Transverse colon (tissue), 4 donors: ENCODE measurements around the gene ALB. TPM values are rescaled to one million over a fixed set of nuclear protein-coding genes. Genes with fewer than 3 reads are reported as not detected.

Source experiments
- DNase-seq: peaks from one replicate; pipeline ENCODE4 v3.0.0-alpha.2; 2019
- H3K27ac ChIP-seq, 4 donors: fragments of 200-600 bp; sonication (generic); 2 replicates each; pipeline ENCODE4 v1.5.1; 2016 to 2018; ENCODE audit warnings: inconsistent platforms in 4 of 4
- H3K27me3 ChIP-seq: fragments of 200-600 bp; sonication (generic); 2 replicates; pipeline ENCODE4 v1.5.1; 2017; ENCODE audit warnings: inconsistent platforms
- H3K36me3 ChIP-seq, 4 donors: fragments of 200-600 bp; sonication (generic); 2 replicates each; pipeline ENCODE4 v1.5.1; 2017 to 2019; ENCODE audit warnings: inconsistent platforms in 4 of 4
- H3K4me1 ChIP-seq, 4 donors: fragments of 200-600 bp; sonication (generic); 2 replicates each; pipeline ENCODE4 v1.5.1; 2017 to 2020; ENCODE audit warnings: inconsistent platforms in 4 of 4
- H3K4me3 ChIP-seq, 4 donors: fragments of 200-600 bp; sonication (generic); 1 replicate in 1 of 4; 2 replicates in 3 of 4; pipeline versions ENCODE4 v1.5.1 to v1.6.1; 2017 to 2019; ENCODE audit warnings: inconsistent platforms in 4 of 4
- H3K9me3 ChIP-seq, 2 donors: fragments of 200-600 bp; sonication (generic); 2 replicates each; pipeline ENCODE4 v1.5.1; 2017 to 2019; ENCODE audit warnings: inconsistent platforms in 2 of 2
- CTCF ChIP-seq, 5 experiments: fragments of 200-600 bp in 3 of 5; fragments of 450-650 bp in 2 of 5; sonication (generic) in 3 of 5; IDR thresholded peaks; 1 replicate in 2 of 5; 2 replicates in 3 of 5; pipeline ENCODE4 v1.5.1; 2016 to 2017; ENCODE audit warnings: antibody characterized with exemption in 5 of 5, inconsistent platforms in 3 of 5, mild to moderate bottlenecking in 2 of 5, moderate library complexity in 1 of 5
- EP300 ChIP-seq: sonication (generic); formaldehyde crosslinking; IDR thresholded peaks from one replicate; pipeline ENCODE4 v1.6.1; 2017; ENCODE audit warnings: antibody characterized with exemption, low read depth
- POLR2A ChIP-seq: fragments of 450-650 bp; IDR thresholded peaks from one replicate; pipeline ENCODE4 v1.6.1; 2016; ENCODE audit warnings: antibody characterized with exemption, mild to moderate bottlenecking, moderate library complexity
- POLR2AphosphoS5 ChIP-seq, 3 donors: sonication (generic); formaldehyde crosslinking; IDR thresholded peaks; one replicate each; pipeline ENCODE4 v1.6.1; 2016; ENCODE audit warnings: antibody characterized with exemption in 3 of 3
- WGBS, 2 donors: methylation state at CpG; one replicate each; pipeline ENCODE4 v1.1.5; 2018; ENCODE audit warnings: low coverage in 1 of 2; 5-methylcytosine and 5-hydroxymethylcytosine counted together
- in situ Hi-C, 4 donors: fragments of 200-750 bp; cut with MboI; loops; one replicate each; pipeline versions ENCODE4 v1.15.0 to v1.15.1; 2017; ENCODE audit warnings: low sequenced_read_pairs in 3 of 4, low pct_ligation_motif_present in 1 of 4, low pct_unique_long_range_greater_than_20kb in 1 of 4
- intact Hi-C: fragments of 100-400 bp; cut with DNase I; formaldehyde crosslinking; loops from one replicate; pipeline ENCODE4 v1.15.1; 2023; ENCODE audit warnings: low total_unique reads
- total RNA-seq, 4 donors: library from RNA; depleted of rRNA; stranded (reverse); fragments of >200 nt; gene quantifications; one replicate each; pipeline ENCODE4 v1.1.0, GENCODE V29; 2016

ALB gene
- total RNA-seq, 4 donors from 2014 or later: 0.64 TPM; not detected in 3

GRCh38 chr4:73451981-73452747 is 48.1 kb downstream of the ALB start:
- Histone ChIP-seq H3K36me3 (no peaks in the 10 kb centered on the region), H3K4me1 (peaks cover 0 to 12% (median 5%) of the 10 kb centered on the region in 4 donors), H3K9me3 (no peaks in the 10 kb centered on the region), H3K27ac (no peak overlapping the region), H3K4me3 (no peak overlapping the region), H3K27me3 (no peaks in the 10 kb centered on the region)
- 71 to 94% methylated on average over 4 of the region's 4 CpGs for whole genome bisulfite sequencing, 2 donors
- in situ Hi-C loops (no loop called here), intact Hi-C loops (loop anchor here (10.0 kb wide), 1 partner anchor 1447 kb away; no protein-coding TSS in a partner anchor)
- TF ChIP-seq POLR2A (no peak), POLR2AphosphoS5 (IDR thresholded peaks at IDR 0.05) (no peak)
- no peak for DNase-seq

- peak; percentile 56 for DNase-seq
- peak in 1 of 3 donors; percentile 43 for TF ChIP-seq POLR2AphosphoS5 (IDR thresholded peaks at IDR 0.05)
- TF ChIP-seq EP300: no peak
- 29 to 49% methylated on average over 2 of the region's 2 CpGs for WGBS, 2 donors
- intact Hi-C loops: loop anchor here (10.0 kb wide), 1 partner anchor 1448 kb away; no protein-coding TSS in a partner anchor
- H3K4me1 ChIP-seq: peaks cover 0 to 12% (median 5%) of the 10 kb centered on the region in 4 donors
- H3K36me3 ChIP-seq: no peaks in the 10 kb centered on the region
- in situ Hi-C loops: no loop called here
- no peaks in the 10 kb centered on the region for H3K9me3 ChIP-seq
- H3K27ac ChIP-seq: no peak overlapping the region
- H3K27me3 ChIP-seq: no peaks in the 10 kb centered on the region
- H3K4me3 ChIP-seq: no peak overlapping the region
These were observed 49.0 kb downstream of the ALB start for GRCh38 chr4:73452953-73453700.

- Histone ChIP-seq H3K4me1 (peaks cover 0 to 12% (median 5%) of the 10 kb centered on the region in 4 donors), H3K36me3 (no peaks in the 10 kb centered on the region), H3K9me3 (no peaks in the 10 kb centered on the region), H3K4me3 (no peak overlapping the region), H3K27me3 (no peaks in the 10 kb centered on the region), H3K27ac (no peak overlapping the region)
- intact Hi-C loops: loop anchor here (10.0 kb wide), 1 partner anchor 1449 kb away; no protein-coding TSS in a partner anchor
- TF ChIP-seq POLR2AphosphoS5 (IDR thresholded peaks at IDR 0.05) (no peak), POLR2A (no peak), EP300 (no peak), CTCF (IDR thresholded peaks at IDR 0.05) (no peak)
- no peak for DNase-seq
- in situ Hi-C loops: no loop called here
These were observed 49.6 kb downstream of the ALB start for GRCh38 chr4:73453701-73454005.

GRCh38 chr4:73454920-73455319 is 50.8 kb downstream of the ALB start:
- Histone ChIP-seq H3K4me1 (peaks cover 0 to 12% (median 5%) of the 10 kb centered on the region in 4 donors), H3K27ac (no peak overlapping the region), H3K4me3 (no peak overlapping the region), H3K36me3 (no peaks in the 10 kb centered on the region), H3K27me3 (no peaks in the 10 kb centered on the region), H3K9me3 (no peaks in the 10 kb centered on the region)
- 76 to 88% methylated on average over 3 of the region's 3 CpGs for WGBS, 2 donors
- in situ Hi-C loops: no loop called here
- intact Hi-C loops: loop anchor here (10.0 kb wide), 1 partner anchor 1450 kb away; no protein-coding TSS in a partner anchor
- TF ChIP-seq POLR2A (no peak), CTCF (IDR thresholded peaks at IDR 0.05) (no peak), EP300 (no peak), POLR2AphosphoS5 (IDR thresholded peaks at IDR 0.05) (no peak)
- DNase-seq: no peak
